HL-60 (cell line): Measurements from ENCODE around the gene PDGFD.

Source experiments
- DNase-seq, 2 experiments: peaks; one replicate each; pipeline ENCODE4 v3.0.0-alpha.2; 2010 to 2020; ENCODE audit warnings: low read depth in 1 of 2, low spot score in 1 of 2
- H3K27ac ChIP-seq: fragments of 250-450 bp; sonication (Bioruptor Pico); replicated peaks from 2 replicates; pipeline ENCODE4 v1.5.1; 2020; ENCODE audit warnings: mild to moderate bottlenecking, moderate library complexity
- H3K27me3 ChIP-seq: fragments of 250-450 bp; sonication (Bioruptor Pico); 2 replicates; pipeline ENCODE4 v1.5.1; 2021; ENCODE audit warnings: mild to moderate bottlenecking, moderate library complexity; ENCODE audit not compliant: insufficient read depth, poor library complexity, severe bottlenecking
- H3K4me3 ChIP-seq: replicated peaks from 2 replicates; pipeline ENCODE4 v1.5.1; 2011; ENCODE audit warnings: mild to moderate bottlenecking, control low read depth, low read length; ENCODE audit not compliant: insufficient read depth
- CTCF ChIP-seq: IDR thresholded peaks from one replicate; pipeline ENCODE4 v1.5.1; 2011; ENCODE audit warnings: low read length, control low read depth, inconsistent platforms; ENCODE audit not compliant: insufficient read depth
- GABPA ChIP-seq: IDR thresholded peaks from 2 replicates; pipeline ENCODE4 v1.6.1; 2012; ENCODE audit warnings: low read depth
- POLR2AphosphoS5 ChIP-seq: IDR thresholded peaks from 2 replicates; pipeline ENCODE4 v1.6.1; 2012; ENCODE audit warnings: low read depth
- REST ChIP-seq: IDR thresholded peaks from 2 replicates; pipeline ENCODE4 v1.6.1; 2012; ENCODE audit warnings: low read depth; ENCODE audit not compliant: insufficient replicate concordance
- SPI1 ChIP-seq: IDR thresholded peaks from 2 replicates; pipeline ENCODE4 v1.6.1; 2012; ENCODE audit warnings: low read depth, mild to moderate bottlenecking, borderline replicate concordance

The PDGFD gene

GRCh38 chr11:104090767-104091166, 73.2 kb downstream of the PDGFD start:
- TF ChIP-seq GABPA (no peak), CTCF (no peak), SPI1 (no peak), REST (no peak), POLR2AphosphoS5 (no peak)
- Histone ChIP-seq H3K27ac (no peak overlapping the region), H3K4me3 (no peak overlapping the region), H3K27me3 (no peaks in the 10 kb centered on the region)
- no peak for DNase-seq

GRCh38 chr11:104089481-104089880, 74.5 kb downstream of the PDGFD start:
- TF ChIP-seq SPI1: no peak
- TF ChIP-seq REST: no peak
- TF ChIP-seq POLR2AphosphoS5: no peak
- no peak for TF ChIP-seq CTCF
- TF ChIP-seq GABPA: no peak
- H3K4me3 ChIP-seq: no peak overlapping the region
- no peaks in the 10 kb centered on the region for H3K27me3 ChIP-seq
- no peak overlapping the region for H3K27ac ChIP-seq
- DNase-seq: no peak

- Histone ChIP-seq H3K27ac (no peak overlapping the region), H3K27me3 (no peaks in the 10 kb centered on the region), H3K4me3 (no peak overlapping the region)
- no peak for DNase-seq
- TF ChIP-seq POLR2AphosphoS5 (no peak), REST (no peak), GABPA (no peak), SPI1 (no peak), CTCF (no peak)
These were observed 77.3 kb downstream of the PDGFD start for GRCh38 chr11:104086621-104087020.
